ENCODE measurements around the gene SLC25A21.

Gene SLC25A21

DNA sequence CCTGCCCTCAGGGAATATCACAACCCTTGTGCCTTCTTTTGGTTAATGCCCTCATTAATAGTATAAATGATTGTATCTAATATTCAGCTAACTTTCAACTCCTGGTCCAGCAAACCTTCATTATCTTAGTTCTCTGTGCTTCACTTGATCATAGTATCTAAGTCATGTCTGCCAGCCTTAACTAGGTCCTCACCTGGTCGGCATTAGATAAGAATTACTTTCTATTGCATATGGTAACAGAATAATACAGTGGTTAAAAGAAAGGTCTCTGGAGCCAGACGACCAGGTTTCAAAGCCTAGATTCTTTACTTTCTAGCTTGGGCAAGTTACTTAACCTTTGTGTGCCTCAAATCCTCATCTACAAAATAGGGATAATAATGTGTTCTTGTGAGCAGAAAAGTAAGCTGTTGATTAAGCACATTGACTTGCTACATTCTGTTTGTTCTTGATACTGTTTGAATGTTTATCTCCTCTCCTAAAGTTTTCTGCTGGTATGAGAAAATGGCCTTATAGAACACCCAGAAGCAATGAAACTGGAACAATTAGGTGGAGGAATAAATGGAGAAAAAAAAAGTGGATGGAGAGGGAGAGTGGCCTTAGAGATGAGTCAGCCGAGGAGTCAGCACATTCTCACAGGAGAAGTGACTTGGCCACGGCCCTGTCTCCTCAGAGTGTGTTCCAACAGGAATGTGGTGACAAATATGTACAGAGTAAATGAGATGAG, 176.1 kb downstream of the SLC25A21 start:
- Histone ChIP-seq H3K18ac (ENCODE audit: low read length) (no peak overlapping the region), H2BK12ac (ENCODE audit: low read length) (no peak overlapping the region), H3K79me2 (ENCODE audit: control insufficient read depth, insufficient read depth, low read length, poor library complexity) (peaks cover 2% of the 10 kb centered on the region), H3K79me1 (ENCODE audit: low read length) (no peaks in the 10 kb centered on the region), H2AFZ (ENCODE audit: insufficient read depth, low read length, poor library complexity) (no peak overlapping the region), H3K23ac (ENCODE audit: low read length) (no peak overlapping the region), H2BK120ac (ENCODE audit: insufficient read depth, low read length, poor library complexity) (no peak overlapping the region), H2AK5ac (ENCODE audit: low read length) (no peak overlapping the region), H4K8ac (ENCODE audit: low read depth, low read length) (no peak overlapping the region), H3K14ac (ENCODE audit: low read length) (no peak overlapping the region), H3K9me3 (ENCODE audit: insufficient read depth, low read depth, low read length) (no peaks in the 10 kb centered on the region), H3K9ac (ENCODE audit: low read length) (no peak overlapping the region), H3K27ac (ENCODE audit: low read depth, low read length) (no peak overlapping the region), H3K4me2 (ENCODE audit: low read length) (no peak overlapping the region), H2BK5ac (ENCODE audit: low read depth, low read length, poor library complexity) (no peak overlapping the region), H4K91ac (ENCODE audit: low read depth, low read length) (no peak overlapping the region), H3K4me1 (ENCODE audit: control insufficient read depth in 1 of 2, insufficient read depth in 2 of 2, low read length in 2 of 2) (peaks cover 0 to 2% of the 10 kb centered on the region in 2 experiments), H3K36me3 (ENCODE audit: control insufficient read depth in 1 of 2, insufficient read depth in 2 of 2, low read length in 2 of 2) (no peaks in the 10 kb centered on the region), H4K12ac (ENCODE audit: low read depth, low read length) (no peak overlapping the region), H3K4me3 (ENCODE audit: low read depth, low read length) (no peak overlapping the region), H3K27me3 (ENCODE audit: insufficient read depth, low read length) (no peaks in the 10 kb centered on the region), H3K4ac (ENCODE audit: low read depth, low read length) (no peak overlapping the region)
- no peak for DNase-seq
- WGBS (ENCODE audit: extremely low coverage, insufficient coverage, insufficient read length): no CpG with 5 or more reads among the region's 4 CpGs

DNA sequence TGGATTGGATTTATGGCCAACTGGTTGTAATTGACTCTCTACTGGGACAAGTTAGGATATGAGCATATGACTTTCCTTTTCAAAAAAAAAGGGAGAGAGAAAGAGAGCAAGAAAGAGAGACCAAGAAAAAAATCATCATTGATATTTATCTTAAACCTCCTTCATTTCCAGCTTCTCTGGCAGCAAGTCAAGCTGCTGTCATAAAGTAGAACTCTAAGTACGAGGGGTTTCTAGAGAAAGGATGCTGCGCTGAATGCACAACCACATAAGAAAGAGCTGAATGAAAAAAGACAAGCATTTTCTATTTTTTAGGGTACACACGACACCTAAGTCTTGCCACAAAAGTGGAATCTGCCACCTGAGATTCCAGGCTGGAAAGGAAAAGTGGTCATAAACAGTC, 182.6 kb downstream of the SLC25A21 start:
- Histone ChIP-seq H3K36me3 (ENCODE audit: control insufficient read depth in 1 of 2, insufficient read depth in 2 of 2, low read length in 2 of 2) (no peaks in the 10 kb centered on the region), H2BK120ac (ENCODE audit: insufficient read depth, low read length, poor library complexity) (no peak overlapping the region), H2BK12ac (ENCODE audit: low read length) (no peak overlapping the region), H3K23ac (ENCODE audit: low read length) (no peak overlapping the region), H3K27me3 (ENCODE audit: insufficient read depth, low read length) (no peaks in the 10 kb centered on the region), H3K18ac (ENCODE audit: low read length) (no peak overlapping the region), H3K4me2 (ENCODE audit: low read length) (no peak overlapping the region), H4K8ac (ENCODE audit: low read depth, low read length) (no peak overlapping the region), H3K27ac (ENCODE audit: low read depth, low read length) (no peak overlapping the region), H4K12ac (ENCODE audit: low read depth, low read length) (no peak overlapping the region), H2AFZ (ENCODE audit: insufficient read depth, low read length, poor library complexity) (no peak overlapping the region), H3K79me2 (ENCODE audit: control insufficient read depth, insufficient read depth, low read length, poor library complexity) (no peaks in the 10 kb centered on the region), H3K79me1 (ENCODE audit: low read length) (no peaks in the 10 kb centered on the region), H3K9ac (ENCODE audit: low read length) (no peak overlapping the region), H2AK5ac (ENCODE audit: low read length) (no peak overlapping the region), H3K14ac (ENCODE audit: low read length) (no peak overlapping the region), H4K91ac (ENCODE audit: low read depth, low read length) (no peak overlapping the region), H3K4me1 (ENCODE audit: control insufficient read depth in 1 of 2, insufficient read depth in 2 of 2, low read length in 2 of 2) (no peaks in the 10 kb centered on the region), H3K4me3 (ENCODE audit: low read depth, low read length) (no peak overlapping the region), H3K4ac (ENCODE audit: low read depth, low read length) (no peak overlapping the region), H2BK5ac (ENCODE audit: low read depth, low read length, poor library complexity) (no peak overlapping the region), H3K9me3 (ENCODE audit: insufficient read depth, low read depth, low read length) (no peaks in the 10 kb centered on the region)
- DNase-seq: no peak
- no CpG with 5 or more reads among the region's 3 CpGs for WGBS (ENCODE audit: extremely low coverage, insufficient coverage, insufficient read length)

DNA sequence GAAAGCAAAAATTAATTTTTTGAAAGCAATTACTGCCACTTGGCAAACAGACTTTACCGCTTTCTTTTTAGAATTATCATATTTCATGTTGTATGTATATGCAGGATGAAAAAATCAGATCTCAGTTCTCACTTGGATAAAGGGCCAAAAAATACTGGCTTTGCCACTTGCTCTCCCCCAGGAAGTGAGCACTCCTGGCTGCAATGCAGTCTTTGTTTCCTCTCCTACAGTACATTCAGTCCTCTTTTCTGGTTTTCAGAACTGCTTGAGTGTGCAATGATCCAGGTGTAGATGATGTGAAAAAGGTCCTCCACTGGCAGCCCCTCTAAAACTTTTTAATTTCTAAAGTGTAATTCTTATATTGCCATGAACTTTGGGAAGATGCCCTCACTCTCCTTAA, 183.4 kb downstream of the SLC25A21 start:
- H3K36me3 ChIP-seq (ENCODE audit: control insufficient read depth in 1 of 2, insufficient read depth in 2 of 2, low read length in 2 of 2): no peaks in the 10 kb centered on the region
- H3K4me3 ChIP-seq (ENCODE audit: low read depth, low read length): no peak overlapping the region
- no peak overlapping the region for H2AK5ac ChIP-seq (ENCODE audit: low read length)
- no peak overlapping the region for H3K9ac ChIP-seq (ENCODE audit: low read length)
- no peak overlapping the region for H4K8ac ChIP-seq (ENCODE audit: low read depth, low read length)
- H3K79me1 ChIP-seq (ENCODE audit: low read length): no peaks in the 10 kb centered on the region
- H2AFZ ChIP-seq (ENCODE audit: insufficient read depth, low read length, poor library complexity): no peak overlapping the region
- WGBS (ENCODE audit: extremely low coverage, insufficient coverage, insufficient read length): no CpG with 5 or more reads among the region's 1 CpG
- no peak overlapping the region for H4K91ac ChIP-seq (ENCODE audit: low read depth, low read length)
- H3K9me3 ChIP-seq (ENCODE audit: insufficient read depth, low read depth, low read length): no peaks in the 10 kb centered on the region
- H2BK12ac ChIP-seq (ENCODE audit: low read length): no peak overlapping the region
- no peak overlapping the region for H3K4ac ChIP-seq (ENCODE audit: low read depth, low read length)
- H3K14ac ChIP-seq (ENCODE audit: low read length): no peak overlapping the region
- H4K12ac ChIP-seq (ENCODE audit: low read depth, low read length): no peak overlapping the region
- H2BK5ac ChIP-seq (ENCODE audit: low read depth, low read length, poor library complexity): no peak overlapping the region
- H3K4me1 ChIP-seq (ENCODE audit: control insufficient read depth in 1 of 2, insufficient read depth in 2 of 2, low read length in 2 of 2): no peaks in the 10 kb centered on the region
- H3K27me3 ChIP-seq (ENCODE audit: insufficient read depth, low read length): no peaks in the 10 kb centered on the region
- H3K79me2 ChIP-seq (ENCODE audit: control insufficient read depth, insufficient read depth, low read length, poor library complexity): no peaks in the 10 kb centered on the region
- H3K27ac ChIP-seq (ENCODE audit: low read depth, low read length): no peak overlapping the region
- no peak overlapping the region for H3K23ac ChIP-seq (ENCODE audit: low read length)
- H3K18ac ChIP-seq (ENCODE audit: low read length): no peak overlapping the region
- no peak for DNase-seq
- no peak overlapping the region for H3K4me2 ChIP-seq (ENCODE audit: low read length)
- H2BK120ac ChIP-seq (ENCODE audit: insufficient read depth, low read length, poor library complexity): no peak overlapping the region

DNA sequence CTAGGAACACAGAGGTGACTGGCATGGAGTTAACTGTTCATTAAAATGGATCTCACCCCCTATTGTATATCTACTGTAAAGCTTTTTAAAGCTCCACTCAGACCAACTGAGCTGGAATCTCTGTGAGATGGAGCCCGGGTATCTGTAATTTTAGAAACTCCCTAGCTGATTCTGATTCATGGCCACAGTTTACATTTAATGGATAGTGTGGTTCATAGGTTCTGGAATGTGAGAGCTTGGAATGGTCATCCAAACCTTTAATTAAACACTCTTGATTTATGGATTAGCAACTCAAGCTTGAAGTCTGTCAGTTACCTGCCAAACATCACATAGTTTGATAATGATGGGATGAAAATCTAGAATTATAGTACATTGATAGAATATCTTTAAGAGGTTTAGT, 183.8 kb downstream of the SLC25A21 start:
- Histone ChIP-seq H3K36me3 (ENCODE audit: control insufficient read depth in 1 of 2, insufficient read depth in 2 of 2, low read length in 2 of 2) (no peaks in the 10 kb centered on the region), H3K4me3 (ENCODE audit: low read depth, low read length) (no peak overlapping the region), H2BK120ac (ENCODE audit: insufficient read depth, low read length, poor library complexity) (no peak overlapping the region), H3K9me3 (ENCODE audit: insufficient read depth, low read depth, low read length) (no peaks in the 10 kb centered on the region), H3K4me1 (ENCODE audit: control insufficient read depth in 1 of 2, insufficient read depth in 2 of 2, low read length in 2 of 2) (no peaks in the 10 kb centered on the region), H4K91ac (ENCODE audit: low read depth, low read length) (no peak overlapping the region), H4K12ac (ENCODE audit: low read depth, low read length) (no peak overlapping the region), H2BK5ac (ENCODE audit: low read depth, low read length, poor library complexity) (no peak overlapping the region), H3K27ac (ENCODE audit: low read depth, low read length) (no peak overlapping the region), H2AK5ac (ENCODE audit: low read length) (no peak overlapping the region), H3K23ac (ENCODE audit: low read length) (no peak overlapping the region), H3K18ac (ENCODE audit: low read length) (no peak overlapping the region), H3K79me1 (ENCODE audit: low read length) (no peaks in the 10 kb centered on the region), H3K4ac (ENCODE audit: low read depth, low read length) (no peak overlapping the region), H3K27me3 (ENCODE audit: insufficient read depth, low read length) (no peaks in the 10 kb centered on the region), H3K14ac (ENCODE audit: low read length) (no peak overlapping the region), H4K8ac (ENCODE audit: low read depth, low read length) (no peak overlapping the region), H3K4me2 (ENCODE audit: low read length) (no peak overlapping the region), H3K79me2 (ENCODE audit: control insufficient read depth, insufficient read depth, low read length, poor library complexity) (no peaks in the 10 kb centered on the region), H2BK12ac (ENCODE audit: low read length) (no peak overlapping the region), H2AFZ (ENCODE audit: insufficient read depth, low read length, poor library complexity) (no peak overlapping the region), H3K9ac (ENCODE audit: low read length) (no peak overlapping the region)
- DNase-seq: no peak
- WGBS (ENCODE audit: extremely low coverage, insufficient coverage, insufficient read length): no CpG with 5 or more reads among the region's 1 CpG
